Stimulated activated CD8-positive, alpha-beta memory T cell treated with anti-CD3 and anti-CD28 coated beads, Interleukin-4, amount 100 ng/mL, for 24 hours (primary cell): Measurements from ENCODE around the gene TNFSF10.

ENCODE experiments used
- DNase-seq: peaks from one replicate; pipeline ENCODE4 v3.0.0-alpha.2; 2020; ENCODE audit warnings: low read depth

The TNFSF10 gene

DNA sequence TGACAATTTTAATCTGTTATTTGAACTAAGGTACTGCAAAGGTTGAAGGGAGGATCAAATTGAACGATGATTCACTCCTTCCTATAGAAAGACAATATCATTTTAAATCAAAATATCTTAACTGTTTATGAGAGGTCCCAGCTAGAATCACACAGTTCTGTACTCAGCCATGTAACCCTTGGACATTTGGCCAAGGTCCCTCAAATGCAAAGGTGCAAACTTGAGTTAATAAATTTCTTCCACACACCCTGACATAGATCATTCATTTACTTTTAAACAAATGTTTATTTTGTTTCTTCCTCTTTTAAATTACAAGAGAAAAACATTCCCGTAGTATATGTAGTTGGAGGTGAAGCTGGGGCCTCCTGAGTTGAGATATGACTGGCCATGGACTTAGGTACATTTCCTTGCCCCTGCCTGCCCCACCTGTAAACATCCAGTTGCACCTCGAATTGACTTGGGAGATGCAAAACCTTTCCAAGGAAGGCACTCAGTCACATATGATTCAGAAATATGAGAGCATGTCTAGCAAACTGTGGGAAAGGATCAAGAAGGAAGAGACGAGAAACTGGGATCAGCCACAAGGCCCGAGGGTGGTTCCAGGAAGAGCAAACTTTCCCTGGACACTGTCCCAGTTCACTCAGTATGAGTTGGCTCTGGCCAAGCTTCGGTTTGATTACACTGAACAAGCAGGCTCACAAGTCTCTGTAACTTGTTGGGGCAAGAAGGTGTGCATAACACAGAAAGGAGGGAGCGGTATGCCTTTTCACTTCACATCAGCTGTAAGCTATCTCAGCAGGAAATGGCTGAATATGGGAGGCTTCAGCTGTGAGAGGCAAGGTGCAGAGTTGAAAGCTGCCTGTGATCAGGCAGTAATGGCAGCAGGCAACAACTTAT, 6.7 kb downstream of the TNFSF10 start:
- no peak for DNase-seq

DNA sequence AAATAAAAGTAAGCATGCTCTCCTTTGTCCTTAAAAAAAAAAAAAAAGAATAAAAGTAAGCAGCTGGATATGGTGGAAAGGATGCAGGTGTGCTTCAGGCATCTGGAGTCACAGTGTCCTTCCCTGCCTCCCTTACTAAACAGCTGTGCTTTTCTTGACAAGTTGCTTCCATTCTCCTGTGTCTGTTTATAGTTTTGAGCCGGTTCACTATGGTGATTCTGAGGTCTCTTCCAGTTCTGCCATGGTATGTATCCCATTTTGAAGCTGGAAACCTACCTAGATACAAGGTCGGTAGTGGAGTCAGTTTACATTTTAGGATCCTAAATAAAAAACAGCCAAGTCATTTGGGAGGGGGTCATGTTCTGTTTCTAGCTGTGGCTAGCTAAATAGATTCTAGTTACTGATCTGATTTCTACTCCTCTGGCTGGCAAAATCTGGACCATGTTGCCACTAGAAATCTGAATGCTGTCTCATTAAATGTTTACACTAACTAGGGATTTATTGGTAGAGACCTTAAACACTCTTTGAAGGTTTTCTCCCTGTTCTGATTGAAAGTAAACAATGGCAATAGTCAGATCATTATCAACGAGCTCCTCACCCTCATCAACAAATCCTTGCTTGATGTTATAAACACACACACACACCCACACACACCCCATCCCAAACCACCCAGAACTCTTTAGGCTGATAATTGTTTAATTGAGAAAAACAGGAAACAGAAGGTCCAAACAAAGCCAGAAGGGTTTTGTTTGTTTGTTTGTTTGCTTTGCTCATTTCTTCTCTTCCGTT, 7.9 kb downstream of the TNFSF10 start:
- DNase-seq: no peak

DNA sequence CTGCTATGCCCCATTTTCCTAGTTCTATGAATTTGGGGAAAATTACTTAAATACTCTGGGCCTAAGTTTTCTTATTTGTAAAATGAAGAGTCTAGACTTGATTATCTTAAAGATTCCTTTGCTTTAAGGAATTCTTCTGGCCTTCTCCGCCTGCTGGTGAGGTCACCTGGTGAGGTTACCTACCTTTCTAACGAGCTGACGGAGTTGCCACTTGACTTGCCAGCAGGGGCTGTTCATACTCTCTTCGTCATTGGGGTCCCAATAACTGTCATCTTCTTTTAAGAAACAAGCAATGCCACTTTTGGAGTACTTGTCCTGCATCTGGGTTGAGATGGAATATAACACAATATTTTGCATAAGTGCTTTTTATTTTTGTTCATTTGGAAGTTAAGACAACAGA, 8.6 kb downstream of the TNFSF10 start:
- no peak for DNase-seq

DNA sequence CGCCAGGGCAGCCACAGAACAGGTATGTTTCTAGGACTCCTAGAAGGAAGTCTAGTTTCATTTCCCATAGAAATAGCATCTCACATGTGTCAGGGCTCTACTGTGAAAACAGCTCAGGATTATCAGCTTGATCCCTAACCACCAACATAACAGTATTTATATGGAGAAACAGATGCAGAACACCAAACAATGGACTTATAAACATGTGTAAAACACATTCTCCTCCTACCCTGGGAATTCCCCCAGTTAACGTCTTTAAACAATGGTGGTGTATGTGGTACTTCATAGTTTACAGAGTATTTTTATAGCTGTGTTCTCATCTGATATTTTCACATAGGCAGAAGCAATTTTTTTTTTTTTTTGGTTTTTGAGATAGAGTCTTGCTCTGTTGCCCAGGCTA, 9.7 kb downstream of the TNFSF10 start:
- DNase-seq: no peak

DNA sequence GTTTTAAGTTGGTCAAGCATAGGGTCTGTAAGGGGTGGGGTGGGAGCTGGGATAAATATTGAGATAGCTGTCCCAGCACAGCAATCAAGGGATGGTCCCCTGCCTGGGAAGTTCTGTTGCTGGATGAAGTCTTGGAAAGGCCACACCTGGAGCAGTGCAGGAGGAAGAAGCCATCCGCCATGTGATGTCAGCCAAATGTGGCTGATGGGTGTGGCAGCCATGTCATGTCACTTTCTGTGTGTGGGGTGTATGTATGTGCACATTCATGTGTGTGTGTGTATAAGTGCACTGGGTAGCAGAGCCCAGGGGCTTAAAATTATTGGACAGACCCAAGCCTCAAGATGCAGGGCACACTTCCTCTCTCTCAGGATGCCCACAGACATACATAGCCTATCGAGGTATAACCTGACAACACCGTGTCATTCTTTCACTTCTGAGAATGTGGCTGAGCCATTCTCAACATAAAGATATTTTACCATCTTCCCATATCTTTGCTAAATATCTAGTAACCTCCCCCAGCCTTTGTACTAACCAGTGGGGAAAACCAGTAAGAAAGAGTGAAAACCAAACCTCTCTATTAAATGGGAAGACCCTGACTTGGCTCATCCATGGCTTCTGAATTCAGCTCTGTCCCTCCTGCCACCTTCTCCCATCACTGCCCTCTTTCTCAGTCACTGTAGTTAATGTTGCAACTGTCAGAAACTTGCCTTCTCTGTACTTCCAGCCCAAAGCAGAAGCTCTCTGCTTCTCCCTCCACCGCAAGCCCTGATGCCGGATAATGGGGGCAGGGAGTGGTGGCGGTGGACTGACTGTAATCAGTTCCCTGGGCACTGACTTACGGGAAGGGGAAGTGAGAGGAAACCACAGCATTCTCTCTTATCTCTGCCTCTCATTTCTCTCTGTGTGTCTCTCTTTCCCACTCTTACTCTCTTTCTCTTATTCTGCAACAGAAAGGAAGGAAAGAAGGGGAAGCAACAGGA, 11.2 kb downstream of the TNFSF10 start:
- peak; percentile 26 for DNase-seq

DNA sequence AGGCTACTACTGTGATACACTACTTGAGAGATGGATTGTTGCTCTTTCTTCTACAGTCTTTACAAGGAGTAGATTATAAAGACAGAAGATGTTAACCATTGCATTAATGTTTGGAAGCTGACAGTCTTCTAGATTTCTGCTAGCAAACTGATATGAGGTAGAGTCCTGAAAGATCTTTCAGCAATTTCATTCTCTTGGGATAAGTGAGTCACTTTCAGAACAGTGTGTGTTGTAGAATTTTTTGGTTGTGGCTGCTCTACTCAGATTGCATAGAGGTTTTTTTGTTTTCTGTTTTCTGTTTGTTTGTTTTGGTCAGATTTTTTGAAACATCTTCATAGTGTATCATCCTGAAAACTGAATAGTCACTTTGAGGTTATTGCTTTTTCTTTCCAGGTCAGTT, 17.1 kb downstream of the TNFSF10 start:
- DNase-seq: no peak

DNA sequence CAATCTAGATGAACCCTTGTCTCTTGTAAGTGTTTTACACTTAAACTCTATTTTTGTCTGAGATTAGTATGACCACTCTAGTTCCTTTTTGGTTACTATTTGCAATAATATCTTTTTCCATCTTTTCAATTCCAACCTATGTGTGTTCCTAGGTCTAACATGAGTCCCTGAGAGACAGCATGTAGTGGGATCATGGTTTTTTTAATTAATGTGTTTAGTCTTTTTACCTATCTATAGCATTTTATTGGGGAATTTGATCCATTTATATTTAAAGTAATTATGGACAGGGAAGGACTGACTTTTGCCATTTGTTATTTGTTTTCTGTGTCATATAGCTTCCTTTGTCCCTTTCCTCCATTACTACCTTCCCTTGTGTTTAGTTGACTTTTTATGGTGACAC, 21.7 kb downstream of the TNFSF10 start:
- no peak for DNase-seq

DNA sequence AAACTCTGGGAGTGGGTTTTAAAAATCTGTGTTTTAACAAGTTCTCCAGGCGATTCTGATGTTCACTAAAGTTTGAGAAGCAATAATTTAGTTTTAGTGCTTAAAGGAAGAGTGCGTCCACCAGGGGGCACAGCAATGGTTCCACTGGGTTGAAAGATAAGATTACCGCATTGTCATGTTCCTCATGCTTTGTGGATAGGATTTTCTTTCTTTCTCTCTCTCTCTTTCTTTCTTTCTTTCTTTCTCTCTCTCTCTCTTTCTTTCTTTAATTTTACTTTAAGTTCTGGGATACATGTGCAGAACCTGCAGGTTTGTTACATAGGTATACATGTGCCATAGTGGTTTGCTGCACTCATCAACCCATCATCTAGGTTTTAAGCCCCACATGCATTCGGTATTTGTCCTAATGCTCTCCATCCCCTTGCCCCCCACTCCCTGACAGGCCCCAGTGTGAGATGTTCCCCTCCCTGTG, 33.0 kb downstream of the TNFSF10 start:
- DNase-seq: peak; percentile 68

DNA sequence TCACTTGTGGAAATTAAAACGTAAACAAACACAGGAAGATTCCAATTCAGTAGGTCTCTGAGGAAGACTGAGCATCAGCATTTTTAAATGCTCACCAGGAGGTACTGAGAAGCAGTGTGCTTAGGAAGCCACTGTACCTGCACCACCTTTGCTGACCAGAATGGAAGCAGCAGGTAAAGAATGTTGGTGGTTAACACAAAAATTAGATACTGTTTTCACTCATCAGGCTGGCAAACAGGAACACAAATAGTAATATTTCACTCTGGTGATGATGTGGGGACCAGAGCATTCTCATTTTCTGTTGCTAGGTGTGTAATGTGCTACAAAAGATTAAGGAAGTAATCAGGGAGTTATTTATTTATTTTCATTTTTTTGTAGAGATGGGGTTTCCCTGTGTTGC, 45.1 kb downstream of the TNFSF10 start:
- DNase-seq: no peak

DNA sequence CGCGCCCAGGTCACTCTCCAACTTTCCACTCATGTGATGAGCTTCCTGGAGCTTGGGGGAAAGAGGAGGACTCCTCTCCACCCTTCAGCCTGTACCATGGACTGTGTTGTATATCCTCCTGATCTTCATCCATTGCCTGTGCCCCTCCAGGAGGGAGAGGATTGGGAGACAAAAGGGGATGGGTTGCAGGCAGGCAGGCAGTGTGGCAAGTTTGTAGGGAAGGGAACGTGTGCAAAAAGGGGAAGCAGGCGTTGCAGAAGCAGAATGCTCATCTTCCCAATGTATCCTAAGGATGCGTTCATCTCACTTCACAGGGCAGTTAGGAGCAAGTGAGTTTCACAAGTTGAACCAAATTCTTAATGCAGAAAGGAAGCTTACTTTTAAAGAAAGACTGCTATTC, 46.9 kb downstream of the TNFSF10 start:
- DNase-seq: no peak

DNA sequence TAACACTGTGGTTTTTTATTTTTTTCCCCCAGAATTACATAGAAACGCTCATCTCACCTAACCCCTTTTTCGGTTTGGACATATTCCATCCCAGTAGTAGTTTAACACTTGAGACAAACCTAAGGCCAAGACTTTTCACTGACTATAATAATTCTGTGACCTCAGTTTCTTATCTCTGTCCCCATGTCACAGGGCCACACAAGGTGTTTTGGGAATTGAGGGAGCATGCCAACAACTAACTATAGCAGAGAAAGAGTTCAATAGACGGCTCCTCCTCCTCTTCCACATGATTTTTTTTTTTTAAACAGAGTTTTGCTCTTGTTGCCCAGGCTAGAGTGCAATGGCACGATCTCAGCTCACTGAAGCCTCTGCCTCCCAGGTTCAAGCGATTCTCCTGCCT, 47.5 kb downstream of the TNFSF10 start:
- DNase-seq: no peak

DNA sequence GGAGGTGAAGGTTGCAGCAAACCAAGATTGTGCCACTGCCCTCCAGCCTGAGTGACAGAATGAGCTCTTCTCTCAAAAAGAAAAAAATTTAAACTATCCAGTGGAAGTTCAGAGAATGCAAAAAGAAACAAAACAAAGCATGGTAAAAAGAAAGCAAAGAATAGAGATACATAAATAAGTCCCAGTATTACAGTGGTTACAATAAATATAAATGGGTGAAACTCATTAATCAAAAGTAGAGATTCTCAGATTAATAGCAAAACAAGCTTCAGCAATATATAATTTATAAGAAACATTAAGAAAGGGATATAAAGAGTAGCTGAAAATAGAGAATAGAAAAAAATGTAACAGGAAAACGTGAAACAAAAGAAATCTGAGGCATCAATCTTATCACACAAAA, 51.3 kb downstream of the TNFSF10 start:
- DNase-seq: no peak

DNA sequence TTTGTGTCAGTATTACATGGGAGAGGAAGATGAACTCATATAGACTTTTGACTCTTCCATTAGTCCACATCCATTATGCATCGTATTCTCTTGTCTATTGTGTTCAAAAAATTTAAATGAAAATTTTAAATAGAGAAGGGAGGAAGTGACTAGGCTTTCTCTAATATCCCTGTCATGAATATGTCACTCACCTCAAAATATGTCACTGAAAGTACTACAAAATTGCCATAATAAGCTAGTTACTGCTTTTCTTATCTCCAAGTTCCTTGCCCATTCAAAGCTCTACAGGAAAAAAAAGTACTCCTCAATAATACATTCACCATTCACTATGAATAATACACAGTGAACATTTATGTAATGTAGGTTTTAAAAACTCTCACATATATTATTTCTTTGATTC, 52.6 kb downstream of the TNFSF10 start:
- no peak for DNase-seq

DNA sequence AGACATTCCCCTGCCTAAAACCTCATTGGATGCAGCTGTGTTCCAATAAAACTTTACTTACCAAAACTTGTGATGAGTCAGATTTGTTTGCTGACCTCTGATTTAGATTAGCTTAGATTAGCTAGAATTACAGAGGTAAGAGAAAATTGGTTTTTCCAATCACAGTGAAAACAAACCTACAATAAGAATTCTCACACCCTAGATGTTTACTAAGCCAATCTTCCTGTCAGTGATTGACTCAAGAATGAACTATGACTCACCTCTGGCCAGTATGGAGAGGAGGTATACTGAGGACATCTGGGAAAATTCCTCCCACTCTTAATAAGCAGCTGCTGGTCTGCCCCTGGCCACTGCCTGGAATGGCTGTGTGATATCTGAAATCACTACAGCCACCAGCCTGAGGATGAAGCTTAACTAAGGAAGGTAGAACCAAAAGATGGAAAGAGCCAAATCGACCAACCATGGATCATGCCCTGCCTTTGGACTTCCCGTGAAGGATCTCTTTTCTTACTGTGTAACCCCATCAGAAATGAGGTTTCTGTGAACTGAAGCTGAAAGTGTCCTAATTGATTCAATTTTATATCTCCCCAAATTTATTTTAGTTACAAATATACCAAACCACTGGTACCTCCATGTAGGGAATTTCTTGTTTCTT, 55.9 kb downstream of the TNFSF10 start:
- no peak for DNase-seq

DNA sequence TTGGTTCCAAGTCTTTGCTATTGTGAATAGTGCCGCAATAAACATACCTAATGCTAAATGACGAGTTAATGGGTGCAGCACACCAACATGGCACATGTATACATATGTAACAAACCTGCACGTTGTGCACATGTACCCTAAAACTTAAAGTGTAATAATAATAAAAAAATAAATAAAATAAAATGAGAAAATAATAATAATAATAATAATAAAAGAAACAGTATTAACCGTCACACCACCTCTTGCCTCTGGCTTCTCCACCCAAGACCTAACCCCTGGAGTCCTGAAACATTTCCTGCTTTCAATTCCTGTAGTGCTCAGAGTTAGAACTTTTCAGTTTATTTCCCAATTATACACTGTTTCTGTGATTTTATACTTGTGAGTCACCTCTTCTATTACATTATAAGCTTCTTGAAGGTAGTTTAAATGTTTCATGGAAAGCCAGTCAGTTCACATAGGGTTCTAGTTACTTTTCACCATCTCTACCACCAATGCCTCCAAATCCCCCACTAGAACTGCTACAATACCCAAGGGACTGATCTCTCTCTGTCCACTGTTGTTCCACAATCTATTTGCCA, 56.6 kb downstream of the TNFSF10 start:
- DNase-seq: no peak

DNA sequence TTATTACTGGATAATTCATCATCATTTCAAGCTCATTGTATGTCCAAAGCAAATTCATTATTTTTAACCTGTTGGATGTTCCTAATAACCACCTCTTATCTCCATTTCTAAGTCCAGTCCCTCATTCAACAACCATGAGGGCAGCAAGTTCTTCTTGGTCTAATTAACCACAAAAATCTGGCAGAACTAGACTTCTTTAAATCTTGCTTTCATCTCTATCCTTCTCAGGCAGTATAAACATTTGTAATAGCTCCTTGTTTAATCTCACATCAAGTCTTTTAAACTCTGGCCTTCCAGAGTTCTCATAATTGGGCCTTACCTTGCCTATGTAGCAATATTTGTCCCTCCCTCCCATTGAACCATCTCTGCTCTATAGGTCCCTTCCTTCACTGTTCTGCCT, 57.9 kb downstream of the TNFSF10 start:
- DNase-seq: no peak

DNA sequence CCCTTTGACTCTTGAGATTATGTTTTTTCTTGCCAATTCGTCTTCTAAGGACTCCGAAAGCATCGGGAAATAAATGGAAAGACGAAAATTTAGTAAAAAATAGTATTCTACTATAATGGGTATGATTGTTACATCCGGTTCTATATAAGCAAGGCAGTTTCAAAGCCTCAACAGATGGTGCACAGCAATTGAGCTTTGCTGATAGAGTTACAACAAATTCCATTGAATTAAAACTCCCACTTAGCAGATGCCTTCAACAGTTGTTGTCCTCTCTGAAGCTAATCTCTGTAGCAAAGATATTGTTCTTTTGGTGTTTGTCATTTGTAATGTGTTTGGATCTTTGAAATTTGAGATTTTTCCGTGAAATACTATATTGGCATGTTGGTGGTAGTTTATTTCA, 58.9 kb downstream of the TNFSF10 start:
- no peak for DNase-seq

DNA sequence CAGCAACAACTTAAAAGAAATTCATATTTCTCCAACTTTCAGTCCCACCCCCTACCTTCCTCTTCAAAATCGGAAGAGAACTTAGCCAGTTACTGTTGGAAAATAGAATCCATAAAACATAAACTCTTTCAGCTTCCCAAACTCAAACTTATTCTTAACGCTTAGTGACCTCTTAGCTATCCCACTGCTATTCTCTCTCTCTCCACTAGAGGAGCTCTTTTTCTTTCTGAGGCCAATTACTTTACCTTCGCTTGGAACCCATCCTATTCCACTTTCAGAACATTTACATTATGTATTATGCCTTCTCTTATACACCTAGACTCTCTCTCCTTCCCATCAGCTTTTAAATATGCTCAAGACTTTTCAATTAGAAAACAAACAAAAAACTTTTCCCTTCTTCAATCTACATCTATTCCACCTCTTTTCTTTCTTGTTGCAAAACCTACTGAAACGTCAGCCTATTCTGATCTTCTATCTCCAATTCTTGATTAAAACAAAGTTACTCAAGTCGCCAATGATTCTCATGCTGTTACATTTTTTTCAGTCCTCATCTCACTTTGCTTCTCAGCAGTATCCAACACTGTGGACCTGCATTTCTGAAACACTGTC, 61.6 kb downstream of the TNFSF10 start:
- DNase-seq: no peak

DNA sequence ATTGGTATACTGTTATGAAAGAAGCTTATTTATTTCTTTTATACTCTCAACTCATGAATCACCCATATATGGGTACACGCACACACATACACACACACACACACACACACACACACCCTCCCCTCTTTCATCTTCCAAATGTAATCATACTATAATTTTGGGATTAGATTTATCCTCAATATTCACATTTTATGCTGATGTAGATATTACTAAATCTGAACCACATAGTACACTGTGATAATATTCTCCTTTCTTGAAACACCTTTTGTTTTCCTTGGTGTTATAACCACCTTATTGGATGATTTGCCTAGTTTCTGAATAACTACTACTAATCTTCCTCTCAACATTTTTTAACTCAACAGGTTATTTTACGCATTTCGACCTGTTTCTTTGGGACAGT, 66.8 kb downstream of the TNFSF10 start:
- no peak for DNase-seq
